Loucy (cell line): ENCODE data around the gene PHF19.

ENCODE experiments used
- H2AFZ ChIP-seq: fragments of 200-600 bp; sonication (generic); 2 replicates; pipeline ENCODE4 v1.6.0; 2016; ENCODE audit warnings: antibody characterized with exemption, mild to moderate bottlenecking, low read length, moderate library complexity
- H3F3A ChIP-seq: fragments of 200-600 bp; 2 replicates; pipeline ENCODE4 v1.6.0; 2016; ENCODE audit warnings: antibody characterized with exemption, low read depth, mild to moderate bottlenecking
- H3K27me3 ChIP-seq: fragments of 200-600 bp; sonication (generic); 2 replicates; pipeline ENCODE4 v1.6.1; 2014; ENCODE audit warnings: low read length, mild to moderate bottlenecking; ENCODE audit not compliant: insufficient read depth, poor library complexity, severe bottlenecking
- H3K36me3 ChIP-seq: fragments of 200-600 bp; sonication (generic); 2 replicates; pipeline ENCODE4 v1.6.1; 2016; ENCODE audit warnings: low read length; ENCODE audit not compliant: insufficient read depth
- H3K4me1 ChIP-seq: fragments of 200-600 bp; sonication (generic); 2 replicates; pipeline ENCODE4 v1.5.1; 2014; ENCODE audit warnings: low read length, mild to moderate bottlenecking; ENCODE audit not compliant: insufficient read depth, poor library complexity, severe bottlenecking
- H3K4me2 ChIP-seq: fragments of 200-600 bp; sonication (generic); 2 replicates; pipeline ENCODE4 v1.6.0; 2014; ENCODE audit warnings: antibody characterized with exemption, low read length, low read depth, mild to moderate bottlenecking; ENCODE audit not compliant: poor library complexity, severe bottlenecking
- H3K4me3 ChIP-seq: fragments of 200-600 bp; sonication (generic); 2 replicates; pipeline ENCODE4 v1.5.1; 2014; ENCODE audit warnings: low read length, mild to moderate bottlenecking, mixed read lengths; ENCODE audit not compliant: poor library complexity, severe bottlenecking
- H3K79me2 ChIP-seq: fragments of 200-600 bp; sonication (generic); 2 replicates; pipeline ENCODE4 v1.6.1; 2014; ENCODE audit warnings: low read length; ENCODE audit not compliant: insufficient read depth
- H3K9ac ChIP-seq: fragments of 200-600 bp; sonication (generic); 2 replicates; pipeline ENCODE4 v1.6.0; 2014; ENCODE audit warnings: mild to moderate bottlenecking, low read depth, low read length, moderate library complexity; ENCODE audit not compliant: poor library complexity, severe bottlenecking
- H3K9me2 ChIP-seq: fragments of 200-600 bp; sonication (generic); replicated peaks from 2 replicates; pipeline ENCODE4 v1.6.1; 2016; ENCODE audit warnings: low read depth, low read length, mixed read lengths
- H3K9me3 ChIP-seq: fragments of 200-600 bp; sonication (generic); 2 replicates; pipeline ENCODE4 v1.6.1; 2014; ENCODE audit warnings: mild to moderate bottlenecking, antibody characterized with exemption, low read length, low read depth; ENCODE audit not compliant: insufficient read depth
- H4K20me1 ChIP-seq: fragments of 200-600 bp; sonication (generic); 2 replicates; pipeline ENCODE4 v1.6.0; 2014; ENCODE audit warnings: antibody characterized with exemption, low read length, mild to moderate bottlenecking; ENCODE audit not compliant: insufficient read depth, poor library complexity, severe bottlenecking
- CTCF ChIP-seq: fragments of 200-600 bp; sonication (generic); conservative IDR thresholded peaks from 2 replicates; pipeline ENCODE4 v1.5.1; 2014; ENCODE audit warnings: mild to moderate bottlenecking, antibody characterized with exemption, low read length
- EZH2phosphoT487 ChIP-seq: fragments of 200-600 bp; IDR thresholded peaks from 2 replicates; pipeline ENCODE4 v1.6.1; 2018; ENCODE audit warnings: antibody characterized with exemption, mild to moderate bottlenecking, moderate library complexity, borderline replicate concordance

The PHF19 gene

GRCh38 chr9:120889606-120890271 lies 12.8 kb upstream of the PHF19 start:
- H3K9ac ChIP-seq, result peak overlapping the region; percentile 62
- no peaks in the 10 kb centered on the region for H3K27me3 ChIP-seq
- H3K9me3 ChIP-seq, result no peaks in the 10 kb centered on the region
- H2AFZ ChIP-seq, result peak overlapping the region; percentile 11; the same call in 1 of the 2 replicates
- no peaks in the 10 kb centered on the region for H4K20me1 ChIP-seq
- peak overlapping the region; percentile 71 for H3K4me2 ChIP-seq
- H3F3A ChIP-seq, result peaks cover 9% of the 10 kb centered on the region; the same call in 1 of the 2 replicates
- H3K36me3 ChIP-seq, result no peaks in the 10 kb centered on the region
- TF ChIP-seq CTCF (no peak), EZH2phosphoT487 (no peak)
- no peaks in the 10 kb centered on the region for H3K79me2 ChIP-seq
- peaks cover 64% of the 10 kb centered on the region for H3K4me1 ChIP-seq
- H3K4me3 ChIP-seq, result no peak overlapping the region
- no peaks in the 10 kb centered on the region for H3K9me2 ChIP-seq

GRCh38 chr9:120888626-120889025 lies 11.6 kb upstream of the PHF19 start:
- Histone ChIP-seq H3K79me2 (no peaks in the 10 kb centered on the region), H3K27me3 (no peaks in the 10 kb centered on the region), H3K9me3 (no peaks in the 10 kb centered on the region), H3F3A (peaks cover 9% of the 10 kb centered on the region; the same call in 1 of the 2 replicates), H3K9ac (no peak overlapping the region), H3K4me2 (no peak overlapping the region), H3K9me2 (no peaks in the 10 kb centered on the region), H3K4me1 (peaks cover 59% of the 10 kb centered on the region), H4K20me1 (no peaks in the 10 kb centered on the region), H3K36me3 (no peaks in the 10 kb centered on the region), H2AFZ (no peak overlapping the region), H3K4me3 (no peak overlapping the region)
- TF ChIP-seq EZH2phosphoT487 (no peak), CTCF (no peak)

- H2AFZ ChIP-seq, result no peak overlapping the region
- TF ChIP-seq CTCF (no peak), EZH2phosphoT487 (no peak)
- H3K4me1 ChIP-seq, result peaks cover 57% of the 10 kb centered on the region
- H3K9me2 ChIP-seq, result no peaks in the 10 kb centered on the region
- no peaks in the 10 kb centered on the region for H3F3A ChIP-seq
- no peaks in the 10 kb centered on the region for H3K27me3 ChIP-seq
- peak overlapping the region; percentile 48 for H3K9ac ChIP-seq
- no peaks in the 10 kb centered on the region for H3K36me3 ChIP-seq
- H3K4me3 ChIP-seq, result no peak overlapping the region
- peak overlapping the region; percentile 4 for H3K4me2 ChIP-seq
- no peaks in the 10 kb centered on the region for H3K9me3 ChIP-seq
- no peaks in the 10 kb centered on the region for H4K20me1 ChIP-seq
- no peaks in the 10 kb centered on the region for H3K79me2 ChIP-seq
Measured at GRCh38 chr9:120886490-120886967, 9.5 kb upstream of the PHF19 start.
